ENCODE results near the gene GARIN3.

GARIN3 gene

GRCh38 chr5:157150995-157151394 lies 15.1 kb downstream of the GARIN3 start:
- DNase-seq (ENCODE audit: extremely low read depth in 1 of 2, low read depth in 1 of 2), result no peak

- DNase-seq (ENCODE audit: extremely low read depth in 1 of 2, low read depth in 1 of 2), result peak; percentile 52 to 73
Observed at GRCh38 chr5:157148734-157149615, 17.1 kb downstream of the GARIN3 start.

- peak in 1 of 2 donors; percentile 64 for DNase-seq (ENCODE audit: extremely low read depth in 1 of 2, low read depth in 1 of 2)
Observed at GRCh38 chr5:157143127-157143971, 22.7 kb downstream of the GARIN3 start.

- DNase-seq (ENCODE audit: extremely low read depth in 1 of 2, low read depth in 1 of 2), result peak; percentile 79 to 93
Observed at GRCh38 chr5:157142317-157143126, 23.5 kb downstream of the GARIN3 start, which contains the start of gene MED7. TSS of gene MED7 (minus strand) at chr5:157142865. CDS start at chr5:157139431, 3,434 bp downstream.

- no peak for DNase-seq (ENCODE audit: extremely low read depth in 1 of 2, low read depth in 1 of 2)
Observed at GRCh38 chr5:157137691-157138090, 28.4 kb downstream of the GARIN3 start.

- DNase-seq (ENCODE audit: extremely low read depth in 1 of 2, low read depth in 1 of 2), result no peak
Observed at GRCh38 chr5:157132281-157132612, 33.8 kb downstream of the GARIN3 start.

GRCh38 chr5:157130925-157131324 lies 35.1 kb downstream of the GARIN3 start:
- no peak for DNase-seq (ENCODE audit: extremely low read depth in 1 of 2, low read depth in 1 of 2)

GRCh38 chr5:157121709-157122108 lies 44.4 kb downstream of the GARIN3 start:
- DNase-seq (ENCODE audit: extremely low read depth in 1 of 2, low read depth in 1 of 2), result no peak

GRCh38 chr5:157120102-157120501 lies 46.0 kb downstream of the GARIN3 start:
- DNase-seq (ENCODE audit: extremely low read depth in 1 of 2, low read depth in 1 of 2), result no peak

GRCh38 chr5:157116483-157116954 lies 49.5 kb downstream of the GARIN3 start:
- DNase-seq (ENCODE audit: extremely low read depth in 1 of 2, low read depth in 1 of 2), result peak in 1 of 2 donors; percentile 51

GRCh38 chr5:157115502-157115901 lies 50.6 kb downstream of the GARIN3 start:
- no peak for DNase-seq (ENCODE audit: extremely low read depth in 1 of 2, low read depth in 1 of 2)

- DNase-seq (ENCODE audit: extremely low read depth in 1 of 2, low read depth in 1 of 2), result no peak
Observed at GRCh38 chr5:157115012-157115411, 51.1 kb downstream of the GARIN3 start.

- no peak for DNase-seq (ENCODE audit: extremely low read depth in 1 of 2, low read depth in 1 of 2)
Observed at GRCh38 chr5:157113002-157113401, 53.1 kb downstream of the GARIN3 start.

All from stimulated activated CD8-positive, alpha-beta memory T cell treated with anti-CD3 and anti-CD28 coated beads, Interleukin-7, amount 100 ng/mL, for 48 hours (primary cell).